ENCODE results near the gene COQ2. TPM values are rescaled to one million over a fixed set of nuclear protein-coding genes. Genes with fewer than 3 reads are reported as not detected.
A peak's percentile ranks its signal among the peaks of the same experiment; 100 is the strongest.
"Not testable (repeated sequence)": the region's sequence is repeated elsewhere in the genome, so short reads cannot be mapped to it uniquely, and the experiment has no call there.

COQ2 gene
- total and polyA plus RNA-seq, 11 donors: 10.4 to 26.3 (median 22.0) TPM

GRCh38 chr4:83297548-83298260, 13.1 kb upstream of the COQ2 start:
- intact Hi-C loops (cut with DNase I): no loop called here
- H3K4me1 ChIP-seq: no peaks in the 10 kb centered on the region
- TF ChIP-seq CTCF (IDR thresholded peaks at IDR 0.05) (no peak), POLR2A (IDR thresholded peaks at IDR 0.05) (no peak)
- no peaks in the 10 kb centered on the region for H3K27me3 ChIP-seq
- 81 to 91% (median 86%) methylated on average over 3 of the region's 3 CpGs for WGBS, 4 donors
- ATAC-seq (no peak), DNase-seq (no peak)
- no peaks in the 10 kb centered on the region for H3K9me3 ChIP-seq
- H3K4me3 ChIP-seq: no peak overlapping the region
- peaks cover 0 to 16% (median 0%) of the 10 kb centered on the region in 9 donors for H3K36me3 ChIP-seq
- no peak overlapping the region for H3K27ac ChIP-seq

GRCh38 chr4:83293305-83294046, 8.9 kb upstream of the COQ2 start:
- Histone ChIP-seq H3K36me3 (peaks cover 0 to 5% (median 0%) of the 10 kb centered on the region in 9 donors), H3K27ac (no peak overlapping the region), H3K9me3 (no peaks in the 10 kb centered on the region), H3K4me3 (no peak overlapping the region), H3K27me3 (no peaks in the 10 kb centered on the region), H3K4me1 (no peaks in the 10 kb centered on the region)
- TF ChIP-seq POLR2A (IDR thresholded peaks at IDR 0.05): no peak
- no peak for TF ChIP-seq CTCF (IDR thresholded peaks at IDR 0.05)
- DNase-seq: no peak
- intact Hi-C loops (cut with DNase I): no loop called here
- no peak for ATAC-seq
- WGBS, 4 donors: 77 to 83% (median 79%) methylated on average over 8 of the region's 8 CpGs

- H3K9me3 ChIP-seq; H3K4me3 ChIP-seq; H3K27ac ChIP-seq; DNase-seq; intact Hi-C loops (cut with DNase I); H3K27me3 ChIP-seq; ATAC-seq; H3K4me1 ChIP-seq; H3K36me3 ChIP-seq: not testable (repeated sequence)
- WGBS, 4 donors: 67 to 78% (median 75%) methylated on average over 3 of the region's 3 CpGs
These were observed 5.6 kb upstream of the COQ2 start for GRCh38 chr4:83290059-83290774.

GRCh38 chr4:83288381-83288780, 3.8 kb upstream of the COQ2 start:
- ATAC-seq, H3K36me3 ChIP-seq, H3K27ac ChIP-seq, H3K27me3 ChIP-seq, H3K9me3 ChIP-seq, H3K4me3 ChIP-seq, DNase-seq: not testable (repeated sequence)
- peaks cover 0 to 18% (median 6%) of the 10 kb centered on the region in 12 donors for H3K4me1 ChIP-seq
- WGBS, 4 donors: 21 to 63% (median 49%) methylated on average over 1 of the region's 1 CpG
- intact Hi-C loops (cut with DNase I): loop anchor here in 1 of 10 donors (10.0 kb wide), 2 partner anchors 166 to 394 kb away; partner anchors contain the start of genes HELQ, MRPS18C and SEC31A

- H3K27ac ChIP-seq: peak overlapping the region; percentile 91 to 100 (median 96)
- no peaks in the 10 kb centered on the region for H3K9me3 ChIP-seq
- DNase-seq (peak in 2 of 5 donors; percentile 14 to 21), ATAC-seq (peak in 3 of 4 donors; percentile 13 to 55 (median 28))
- 2 to 4% (median 3%) methylated on average over 9 of the region's 9 CpGs for WGBS, 4 donors
- TF ChIP-seq CTCF (IDR thresholded peaks at IDR 0.05) (no peak), POLR2A (IDR thresholded peaks at IDR 0.05) (no peak)
- H3K27me3 ChIP-seq: no peaks in the 10 kb centered on the region
- peak overlapping the region; percentile 45 to 91 (median 72) for H3K4me3 ChIP-seq
- intact Hi-C loops (cut with DNase I): loop anchor here in 1 of 10 donors (10.0 kb wide), 2 partner anchors 170 to 390 kb away; partner anchors contain the start of genes HELQ, MRPS18C and SEC31A
- no peaks in the 10 kb centered on the region for H3K36me3 ChIP-seq
- peaks cover 0 to 43% (median 8%) of the 10 kb centered on the region in 12 donors for H3K4me1 ChIP-seq
These were observed 433 bp upstream of the COQ2 start for GRCh38 chr4:83285055-83285407.

Measured in heart left ventricle (tissue), 16 donors.